ENCODE measurements around the gene CENPF.

The CENPF gene

GRCh38 chr1:214632091-214632490 lies 29.1 kb downstream of the CENPF start:
- DNase-seq, result no peak

GRCh38 chr1:214633686-214634085 lies 30.7 kb downstream of the CENPF start:
- no peak for DNase-seq

- no peak for DNase-seq
Measured at GRCh38 chr1:214634267-214634666, 31.3 kb downstream of the CENPF start.

GRCh38 chr1:214635086-214635485 lies 32.1 kb downstream of the CENPF start:
- no peak for DNase-seq

GRCh38 chr1:214635506-214635905 lies 32.5 kb downstream of the CENPF start:
- no peak for DNase-seq

- DNase-seq, result no peak
Measured at GRCh38 chr1:214636436-214636835, 33.4 kb downstream of the CENPF start.

GRCh38 chr1:214637125-214637524 lies 34.1 kb downstream of the CENPF start:
- DNase-seq, result no peak

GRCh38 chr1:214637722-214638458 lies 34.9 kb downstream of the CENPF start:
- no peak for DNase-seq

- DNase-seq, result no peak
Measured at GRCh38 chr1:214638459-214638807, 35.4 kb downstream of the CENPF start.

GRCh38 chr1:214638997-214639396 lies 36.0 kb downstream of the CENPF start:
- DNase-seq, result no peak

GRCh38 chr1:214640431-214641213 lies 37.6 kb downstream of the CENPF start:
- DNase-seq, result no peak

- DNase-seq, result no peak
Measured at GRCh38 chr1:214641214-214641895, 38.4 kb downstream of the CENPF start.

GRCh38 chr1:214643030-214643429 lies 40.0 kb downstream of the CENPF start:
- no peak for DNase-seq

GRCh38 chr1:214645712-214646111 lies 42.7 kb downstream of the CENPF start:
- DNase-seq, result no peak

GRCh38 chr1:214648801-214649200 lies 45.8 kb downstream of the CENPF start:
- no peak for DNase-seq

GRCh38 chr1:214649607-214650006 lies 46.6 kb downstream of the CENPF start:
- DNase-seq, result no peak

- DNase-seq, result no peak
Measured at GRCh38 chr1:214650664-214651063, 47.7 kb downstream of the CENPF start.

- no peak for DNase-seq
Measured at GRCh38 chr1:214657299-214657698, 54.3 kb downstream of the CENPF start.

GRCh38 chr1:214658175-214658574 lies 55.2 kb downstream of the CENPF start:
- DNase-seq, result no peak

GRCh38 chr1:214658785-214659184 lies 55.8 kb downstream of the CENPF start:
- DNase-seq, result no peak

- DNase-seq, result no peak
Measured at GRCh38 chr1:214660190-214660589, 57.2 kb downstream of the CENPF start.

GRCh38 chr1:214660900-214661299 lies 57.9 kb downstream of the CENPF start:
- DNase-seq, result peak; percentile 40

- DNase-seq, result no peak
Measured at GRCh38 chr1:214662223-214662785, 59.3 kb downstream of the CENPF start.

All from NCI-H1417 treated with DMSO at 0.1 percent for 48 hours (cell line).